GM19043 (cell line): ENCODE results near the gene YPEL4.
"Not testable (repeated sequence)": the region's sequence is repeated elsewhere in the genome, so short reads cannot be mapped to it uniquely, and the experiment has no call there.

ENCODE experiments used
- ATAC-seq: cut with Tn5 transposase; IDR thresholded peaks from one replicate; pipeline ENCODE4 v1.9.1; 2021; ENCODE audit warnings: low read depth; ENCODE audit not compliant: unreplicated experiment

The YPEL4 gene

GRCh38 chr11:57652230-57652629, 2.5 kb upstream of the YPEL4 start:
- not testable (repeated sequence) for ATAC-seq

DNA sequence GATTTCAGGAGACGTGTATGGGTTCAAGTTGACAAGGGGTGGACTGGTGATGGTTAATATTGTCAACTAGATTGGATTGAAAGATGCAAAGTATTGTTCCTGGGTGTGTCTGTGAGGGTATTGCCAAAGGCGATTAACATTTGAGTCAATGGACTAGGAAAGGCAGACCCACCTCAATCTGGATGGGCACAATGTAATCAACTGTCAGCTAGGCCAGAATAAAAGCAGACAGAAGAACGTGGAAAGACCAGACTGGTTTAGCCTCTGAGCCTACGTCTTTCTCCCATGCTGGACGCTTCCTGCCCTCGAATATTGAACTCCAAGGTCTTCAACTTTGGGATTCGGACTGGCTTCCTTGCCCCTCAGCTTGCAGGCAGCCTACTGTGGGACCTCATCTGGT, 1.7 kb upstream of the YPEL4 start:
- no peak for ATAC-seq

GRCh38 chr11:57650739-57651090, 1.0 kb upstream of the YPEL4 start:
- ATAC-seq: no peak

DNA sequence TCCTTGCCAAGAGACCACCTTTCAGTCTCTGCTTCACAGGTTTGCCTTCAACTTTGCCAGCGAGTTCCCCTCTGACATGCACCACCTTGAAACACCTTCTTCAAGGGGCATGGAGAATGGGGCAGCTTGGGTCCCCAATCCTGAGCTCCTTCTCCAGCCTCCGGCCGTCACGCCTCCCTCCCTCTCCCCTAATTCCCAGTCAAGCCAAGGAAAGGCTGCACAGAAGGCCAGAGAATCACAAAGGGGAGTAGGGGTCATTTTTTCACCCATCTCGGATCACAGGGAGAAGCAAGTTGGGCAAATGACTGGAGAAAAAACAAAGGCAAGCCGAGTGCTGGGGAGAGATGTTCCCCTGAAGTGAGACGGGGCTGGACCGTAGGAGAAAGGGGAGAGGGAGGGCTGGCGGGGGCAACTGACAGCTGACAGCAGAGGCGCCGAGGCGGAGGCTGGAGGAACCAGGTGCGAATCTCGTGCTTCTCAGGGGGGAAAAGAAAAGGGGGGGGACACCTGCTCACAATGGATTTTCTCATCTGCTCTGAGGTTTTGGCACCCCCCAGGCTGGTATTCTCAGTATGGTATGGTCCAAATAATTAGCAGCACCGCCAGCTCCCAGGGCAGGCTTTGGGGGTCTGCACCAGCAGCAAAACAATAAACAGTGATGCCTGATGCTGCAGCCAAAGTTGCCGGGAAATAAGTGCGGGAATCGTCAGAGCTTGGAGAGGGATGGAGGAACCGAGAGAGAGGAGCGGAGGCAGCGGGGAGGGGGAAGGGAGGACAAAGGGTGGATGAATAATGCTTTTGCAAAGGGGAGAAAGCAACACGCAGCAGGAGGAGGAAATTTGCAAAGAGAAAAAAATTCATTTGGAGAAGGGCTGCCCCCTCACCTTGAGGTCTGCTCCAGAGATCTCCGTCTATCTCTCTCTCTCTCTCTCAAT, 644 bp downstream of the YPEL4 start:
- no peak for ATAC-seq

DNA sequence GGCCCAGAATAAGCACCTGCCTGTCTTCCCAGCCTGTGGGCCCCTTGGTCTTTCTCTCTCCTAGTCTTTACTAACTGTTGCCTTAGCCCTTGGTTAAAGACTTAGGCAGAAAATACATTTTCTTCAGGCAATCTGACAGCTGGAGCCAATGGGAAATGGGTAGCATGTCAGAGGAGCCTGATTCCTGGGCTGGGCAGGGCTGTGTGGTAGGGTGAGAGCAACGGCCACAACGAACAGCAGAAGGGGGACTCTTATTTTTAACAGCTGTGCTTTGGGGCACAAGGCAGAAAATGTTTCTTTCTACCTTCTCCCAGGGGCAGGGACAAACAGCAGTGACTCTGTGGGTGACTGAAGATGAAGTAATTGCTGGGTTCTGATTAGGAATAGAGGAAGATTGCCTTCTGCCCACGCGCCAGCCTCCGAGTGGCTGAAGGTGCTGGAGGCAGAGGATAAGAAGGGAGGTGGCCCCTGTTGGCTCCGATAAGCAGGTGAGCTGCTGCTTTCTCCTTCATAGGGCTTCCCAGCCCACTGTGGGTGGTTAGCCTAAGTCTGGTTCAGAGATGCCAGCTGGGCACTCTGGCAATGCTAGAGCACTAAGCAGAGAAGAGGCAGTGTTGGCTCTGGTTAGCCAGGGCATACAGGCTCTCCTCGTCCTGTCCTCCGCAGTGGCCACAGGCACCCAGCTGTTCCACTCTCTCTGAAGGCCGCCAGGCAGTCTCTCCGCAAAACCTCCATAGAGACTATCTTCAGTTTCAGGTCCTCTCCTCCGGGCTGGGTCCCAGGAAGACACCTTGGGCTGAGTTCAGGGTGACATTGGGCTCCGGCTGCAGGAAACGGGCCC, 1.5 kb downstream of the YPEL4 start:
- ATAC-seq: peak; percentile 33

DNA sequence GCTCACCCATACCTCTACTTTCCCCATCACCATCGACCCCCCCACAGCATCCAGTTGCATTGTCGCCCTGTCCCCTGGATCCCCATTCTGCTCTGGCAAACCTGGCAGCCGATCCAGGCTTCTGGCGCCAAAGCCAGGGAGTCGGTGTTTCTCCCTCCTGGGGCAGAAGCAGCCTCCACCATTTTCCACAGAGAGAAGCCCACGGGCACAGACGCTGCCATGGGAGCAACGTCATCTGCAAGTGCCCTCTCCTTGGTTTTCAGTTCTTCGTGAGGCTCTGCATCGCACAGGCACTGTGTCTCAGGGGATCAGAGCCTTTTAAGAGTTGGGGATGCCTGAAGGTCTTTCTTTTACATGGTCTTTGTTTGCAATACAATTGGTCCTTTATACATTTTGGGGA, 2.3 kb downstream of the YPEL4 start:
- ATAC-seq: no peak

GRCh38 chr11:57646799-57647303, 2.9 kb downstream of the YPEL4 start:
- ATAC-seq: no peak

DNA sequence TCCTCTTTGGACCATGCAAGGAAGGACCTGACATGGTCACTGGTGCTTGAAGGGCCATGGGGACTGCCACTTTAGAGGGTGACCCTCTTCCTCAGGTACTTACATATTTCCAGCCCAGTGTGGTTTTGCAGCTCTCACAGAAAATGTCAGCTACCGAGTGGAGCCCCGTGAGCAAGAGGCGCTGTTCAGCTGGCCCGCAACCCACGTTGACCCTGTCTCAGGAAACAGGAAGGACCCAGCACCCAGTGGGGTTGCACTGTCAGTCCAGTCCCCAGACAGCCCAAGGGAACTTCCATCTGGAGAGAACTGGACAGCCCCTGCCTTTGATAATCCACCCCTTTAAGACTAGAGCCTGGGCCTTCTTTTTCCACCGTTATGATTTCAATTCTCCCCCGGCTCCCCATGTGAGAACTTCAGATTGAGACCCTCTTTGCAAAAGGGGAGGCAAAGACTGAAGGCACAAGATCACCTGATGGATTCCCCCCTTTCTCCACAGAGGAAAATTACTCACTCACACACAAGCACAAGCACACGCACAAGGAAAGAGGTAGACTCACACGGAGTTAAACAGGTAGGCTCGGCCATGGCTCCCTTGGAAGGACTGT, 3.4 kb downstream of the YPEL4 start:
- ATAC-seq: no peak

DNA sequence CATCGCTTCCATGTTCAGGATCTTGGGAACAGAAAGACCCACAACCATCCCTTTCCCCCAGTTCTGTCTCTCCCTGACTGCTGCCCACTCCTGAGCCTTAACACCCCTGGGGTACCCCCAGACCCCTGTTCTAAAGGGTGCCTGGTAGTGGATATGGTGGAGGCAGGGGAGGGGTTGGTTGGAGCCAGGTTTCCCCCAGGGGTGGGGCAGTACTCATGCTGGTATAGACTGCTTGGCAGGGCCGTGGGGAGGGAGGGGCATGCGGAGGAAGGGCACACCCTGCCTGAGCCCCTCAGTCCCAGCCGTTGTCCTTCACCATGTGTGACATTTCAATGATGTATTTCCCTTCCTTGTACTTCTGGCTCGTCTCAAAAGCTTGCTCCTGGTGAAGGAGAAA, 4.0 kb downstream of the YPEL4 start:
- no peak for ATAC-seq

GRCh38 chr11:57644748-57645688, 4.7 kb downstream of the YPEL4 start:
- no peak for ATAC-seq

DNA sequence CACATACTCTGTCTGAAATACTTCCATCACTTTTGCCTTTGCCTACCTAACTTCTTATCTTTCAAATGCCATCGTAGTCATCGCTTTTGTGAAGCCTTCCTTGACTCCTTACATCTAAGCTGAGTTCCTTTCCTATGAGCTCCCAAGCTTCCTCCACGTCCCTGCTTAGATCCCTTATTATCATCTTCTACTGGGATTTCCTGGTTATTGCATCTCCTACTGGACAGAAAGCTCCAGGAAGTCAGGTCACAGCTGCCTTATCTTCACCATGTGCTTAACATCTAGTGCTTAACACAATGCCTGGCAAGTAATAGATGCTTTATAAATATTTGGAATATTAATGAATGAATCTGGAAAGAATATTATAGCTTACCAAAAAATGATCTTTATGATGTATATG, 5.9 kb downstream of the YPEL4 start:
- ATAC-seq: no peak

- ATAC-seq: no peak
Observed at GRCh38 chr11:57641011-57641807, 8.5 kb downstream of the YPEL4 start.

DNA sequence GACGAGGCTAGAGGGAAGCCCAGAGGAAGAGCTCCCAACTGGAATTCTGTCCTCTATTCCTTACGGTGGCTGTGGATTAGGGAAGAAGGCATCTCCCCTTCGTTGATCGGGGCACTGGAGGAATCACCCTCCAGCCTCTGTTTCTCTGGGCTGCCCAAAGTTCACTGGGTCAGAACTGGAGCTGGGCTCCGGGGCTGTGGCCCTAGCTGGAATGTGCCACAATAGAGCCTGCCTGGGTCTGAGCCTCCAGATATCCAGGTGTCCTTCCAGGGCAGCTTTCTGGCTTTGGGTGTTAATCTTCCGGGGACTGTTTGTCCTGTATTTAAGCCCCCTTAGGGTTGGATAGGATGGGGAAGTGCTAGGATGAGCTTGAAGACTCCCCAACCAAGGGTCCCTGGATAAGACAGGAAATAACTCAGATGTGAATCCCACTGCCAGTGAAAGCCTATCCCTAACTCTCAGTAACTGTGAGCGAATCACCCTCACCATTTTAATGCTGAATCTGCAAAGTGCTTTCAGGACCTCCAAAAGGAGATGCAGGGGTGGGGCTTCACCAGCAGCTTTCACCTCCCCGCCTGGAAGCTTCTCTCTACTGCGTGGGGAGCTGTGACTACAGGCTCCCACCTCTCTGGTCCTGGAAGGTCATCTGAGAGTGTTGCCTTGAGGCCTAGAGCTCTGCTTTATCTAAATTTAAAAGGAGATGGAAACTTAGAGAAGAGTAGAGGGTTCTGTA, 9.5 kb downstream of the YPEL4 start:
- no peak for ATAC-seq

DNA sequence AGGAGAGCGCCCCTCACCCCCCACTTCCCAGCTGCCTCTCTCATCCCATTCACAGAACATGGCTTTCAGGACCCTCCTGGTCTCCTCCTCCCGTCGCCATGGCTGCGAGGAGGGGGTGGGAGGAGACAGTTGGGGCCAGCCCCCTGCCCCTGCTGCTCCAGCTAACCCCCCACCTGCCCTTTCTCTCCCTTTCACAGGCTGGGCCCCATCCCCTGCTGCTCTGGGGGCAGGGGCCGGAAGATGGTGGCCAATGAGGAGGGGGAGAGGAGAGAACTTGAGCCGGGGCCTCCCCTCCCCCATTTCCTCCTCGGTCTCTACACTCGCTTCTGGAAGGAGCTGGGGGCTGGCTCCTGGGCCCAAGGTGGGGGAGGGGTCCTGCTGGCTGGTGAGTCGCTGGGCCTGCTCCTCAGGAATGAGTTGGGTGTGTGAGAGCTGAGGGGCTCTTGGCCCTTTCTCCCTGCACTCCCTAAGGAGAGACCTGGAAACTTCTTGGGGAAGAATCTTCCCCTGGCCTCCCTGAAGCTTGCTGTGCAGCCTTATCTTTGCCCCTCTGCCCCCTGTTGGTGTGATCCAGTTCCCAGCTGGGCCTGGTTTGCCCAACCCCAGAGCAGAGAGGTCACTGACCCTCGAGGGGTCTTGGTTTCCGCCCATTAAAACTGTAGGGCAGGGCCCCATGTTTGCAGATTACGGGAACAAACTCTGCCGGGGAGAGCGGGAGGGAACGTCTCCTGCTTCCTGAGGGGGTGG, 10.2 kb downstream of the YPEL4 start:
- no peak for ATAC-seq

DNA sequence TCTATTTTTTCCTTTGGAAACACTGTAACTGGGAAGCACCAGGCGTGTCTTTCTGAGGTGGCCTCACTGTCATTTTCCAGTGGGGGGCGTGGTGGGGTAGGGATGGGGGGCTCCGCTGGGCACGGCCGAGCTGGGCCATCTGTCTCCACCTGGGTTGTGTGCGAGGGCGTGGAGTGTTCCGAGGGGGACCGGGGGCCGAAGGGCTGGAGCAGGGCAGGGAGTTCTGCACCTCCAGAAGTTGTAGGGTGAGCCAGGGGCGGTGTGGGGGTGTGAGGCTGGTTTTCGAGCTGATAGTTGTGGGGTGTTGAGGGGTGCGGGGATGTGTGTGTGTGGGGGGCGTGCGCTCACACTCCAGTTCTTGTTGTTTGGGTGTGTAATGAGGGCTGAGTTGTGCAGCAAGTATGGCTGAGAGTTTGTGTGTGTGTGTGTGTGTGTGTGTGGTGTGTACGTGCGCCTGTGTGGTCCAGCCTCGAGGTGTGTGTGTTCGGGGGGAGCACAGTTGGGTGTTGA, 10.8 kb downstream of the YPEL4 start:
- ATAC-seq: no peak

- peak; percentile 51 for ATAC-seq
Observed at GRCh38 chr11:57638005-57638781, 11.5 kb downstream of the YPEL4 start.

DNA sequence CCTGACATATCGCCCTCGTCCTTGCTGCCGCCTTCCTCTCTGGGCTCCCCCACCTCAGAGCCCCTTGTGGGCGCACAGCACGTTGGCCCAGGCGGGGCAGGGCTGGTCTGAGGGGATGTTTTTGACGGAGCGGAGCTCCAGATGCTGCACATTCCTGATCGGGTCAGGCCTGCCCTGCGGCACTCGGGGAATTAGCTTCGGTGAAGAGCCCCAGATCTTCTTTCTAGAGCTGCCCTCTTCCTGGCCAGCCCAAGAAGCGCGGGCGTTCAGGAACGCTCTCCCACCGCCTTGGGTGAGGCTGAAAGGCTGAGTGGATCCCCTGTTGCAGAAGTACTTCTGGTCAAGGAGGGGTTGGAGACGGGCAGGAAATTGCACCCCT, 12.1 kb downstream of the YPEL4 start:
- ATAC-seq: no peak
